MM.1S (cell line): ENCODE data around the gene SPAG16.

Source experiments
- DNase-seq: peaks from one replicate; pipeline ENCODE4 v3.0.0-alpha.2; 2015
- H2AFZ ChIP-seq: fragments of 300-600 bp; sonication (generic); 2 replicates; pipeline ENCODE4 v1.6.0; 2016; ENCODE audit warnings: antibody characterized with exemption, low read length
- H3F3A ChIP-seq: fragments of 300-600 bp; sonication (generic); 2 replicates; pipeline ENCODE4 v1.6.1; 2016; ENCODE audit warnings: mild to moderate bottlenecking, antibody characterized with exemption, low read length, moderate library complexity, mixed read lengths; ENCODE audit not compliant: insufficient read depth
- H3K27ac ChIP-seq: fragments of 300-600 bp; sonication (generic); 2 replicates; pipeline ENCODE4 v1.5.1; 2016; ENCODE audit warnings: mild to moderate bottlenecking, low read length
- H3K27me3 ChIP-seq: fragments of 300-600 bp; sonication (generic); replicated peaks from 2 replicates; pipeline ENCODE4 v1.6.0; 2016; ENCODE audit warnings: low read length; ENCODE audit not compliant: insufficient read depth
- H3K36me3 ChIP-seq: fragments of 300-600 bp; sonication (generic); replicated peaks from 2 replicates; pipeline ENCODE4 v1.6.1; 2016; ENCODE audit warnings: mild to moderate bottlenecking, low read length, mixed read lengths; ENCODE audit not compliant: insufficient read depth
- H3K4me1 ChIP-seq: fragments of 300-600 bp; sonication (generic); 2 replicates; pipeline ENCODE4 v1.6.1; 2016; ENCODE audit warnings: low read length, mixed read lengths
- H3K4me2 ChIP-seq: fragments of 300-600 bp; sonication (generic); 2 replicates; pipeline ENCODE4 v1.6.0; 2016; ENCODE audit warnings: low read depth, low read length
- H3K4me3 ChIP-seq: fragments of 300-600 bp; sonication (generic); 2 replicates; pipeline ENCODE4 v1.5.1; 2016; ENCODE audit warnings: low read length, mixed read lengths
- H3K79me2 ChIP-seq: fragments of 300-600 bp; sonication (generic); 2 replicates; pipeline ENCODE4 v1.6.1; 2016; ENCODE audit warnings: mixed run types, low read length, mixed read lengths
- H3K9ac ChIP-seq: fragments of 300-600 bp; sonication (generic); 2 replicates; pipeline ENCODE4 v1.6.1; 2016; ENCODE audit warnings: low read length, mixed read lengths
- H3K9me2 ChIP-seq: fragments of 300-600 bp; sonication (generic); replicated peaks from 2 replicates; pipeline ENCODE4 v1.6.1; 2016; ENCODE audit warnings: mild to moderate bottlenecking, low read length, mixed read lengths; ENCODE audit not compliant: insufficient read depth
- H3K9me3 ChIP-seq: fragments of 300-600 bp; sonication (generic); replicated peaks from 2 replicates; pipeline ENCODE4 v1.6.1; 2016; ENCODE audit warnings: mild to moderate bottlenecking, low read length, mixed read lengths; ENCODE audit not compliant: insufficient read depth
- H4K20me1 ChIP-seq: fragments of 300-600 bp; sonication (generic); 2 replicates; pipeline ENCODE4 v1.6.1; 2016; ENCODE audit warnings: mild to moderate bottlenecking, low read length, moderate library complexity, mixed read lengths; ENCODE audit not compliant: insufficient read depth
- EZH2 ChIP-seq: fragments of 300-600 bp; sonication (generic); optimal IDR thresholded peaks from 2 replicates; pipeline ENCODE3; 2017; ENCODE audit warnings: low read depth, mild to moderate bottlenecking, antibody characterized with exemption, low read length, mixed read lengths
- EZH2phosphoT487 ChIP-seq: fragments of 300-600 bp; sonication (generic); IDR thresholded peaks from 2 replicates; pipeline ENCODE4 v1.6.1; 2018; ENCODE audit warnings: antibody characterized with exemption, low read length
- TF ChIP-seq, protein P1 (sequence below): fragments of 300-600 bp; sonication (generic); IDR thresholded peaks from 2 replicates; pipeline ENCODE4 v1.5.1; 2016; ENCODE audit warnings: antibody characterized with exemption, low read length, mixed read lengths

Gene SPAG16

DNA sequence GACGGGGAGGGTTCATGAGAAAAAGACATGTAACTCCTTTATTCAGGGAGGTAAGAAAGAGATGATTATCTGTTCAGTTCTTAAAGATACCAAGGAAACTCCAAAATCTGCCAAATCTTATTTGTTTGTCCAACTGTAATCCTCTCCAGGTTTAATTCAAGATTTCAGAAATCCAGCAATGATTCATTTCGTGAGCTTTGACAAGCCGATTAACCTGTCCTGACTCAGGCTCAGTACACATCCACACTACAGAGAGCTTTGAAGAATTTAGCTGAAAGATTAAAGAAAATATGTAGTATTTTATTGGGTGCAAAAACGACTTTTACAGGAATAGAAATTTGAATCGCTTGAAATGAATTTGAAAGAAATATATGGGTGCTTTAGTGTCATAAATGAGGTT lies 1.1 kb downstream of the SPAG16 start:
- TF ChIP-seq EZH2phosphoT487: no peak
- TF ChIP-seq, protein P1, sequence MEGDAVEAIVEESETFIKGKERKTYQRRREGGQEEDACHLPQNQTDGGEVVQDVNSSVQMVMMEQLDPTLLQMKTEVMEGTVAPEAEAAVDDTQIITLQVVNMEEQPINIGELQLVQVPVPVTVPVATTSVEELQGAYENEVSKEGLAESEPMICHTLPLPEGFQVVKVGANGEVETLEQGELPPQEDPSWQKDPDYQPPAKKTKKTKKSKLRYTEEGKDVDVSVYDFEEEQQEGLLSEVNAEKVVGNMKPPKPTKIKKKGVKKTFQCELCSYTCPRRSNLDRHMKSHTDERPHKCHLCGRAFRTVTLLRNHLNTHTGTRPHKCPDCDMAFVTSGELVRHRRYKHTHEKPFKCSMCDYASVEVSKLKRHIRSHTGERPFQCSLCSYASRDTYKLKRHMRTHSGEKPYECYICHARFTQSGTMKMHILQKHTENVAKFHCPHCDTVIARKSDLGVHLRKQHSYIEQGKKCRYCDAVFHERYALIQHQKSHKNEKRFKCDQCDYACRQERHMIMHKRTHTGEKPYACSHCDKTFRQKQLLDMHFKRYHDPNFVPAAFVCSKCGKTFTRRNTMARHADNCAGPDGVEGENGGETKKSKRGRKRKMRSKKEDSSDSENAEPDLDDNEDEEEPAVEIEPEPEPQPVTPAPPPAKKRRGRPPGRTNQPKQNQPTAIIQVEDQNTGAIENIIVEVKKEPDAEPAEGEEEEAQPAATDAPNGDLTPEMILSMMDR: no peak
- no peak for TF ChIP-seq EZH2
- Histone ChIP-seq H3K9me2 (no peaks in the 10 kb centered on the region), H3K9ac (no peak overlapping the region), H3K9me3 (no peaks in the 10 kb centered on the region), H2AFZ (no peak overlapping the region), H4K20me1 (no peaks in the 10 kb centered on the region), H3K27ac (no peak overlapping the region), H3F3A (peaks cover 4% of the 10 kb centered on the region; the same call in 1 of the 2 replicates), H3K79me2 (no peaks in the 10 kb centered on the region), H3K4me1 (no peaks in the 10 kb centered on the region), H3K4me3 (no peak overlapping the region), H3K27me3 (no peaks in the 10 kb centered on the region), H3K36me3 (no peaks in the 10 kb centered on the region), H3K4me2 (no peak overlapping the region)
- no peak for DNase-seq

DNA sequence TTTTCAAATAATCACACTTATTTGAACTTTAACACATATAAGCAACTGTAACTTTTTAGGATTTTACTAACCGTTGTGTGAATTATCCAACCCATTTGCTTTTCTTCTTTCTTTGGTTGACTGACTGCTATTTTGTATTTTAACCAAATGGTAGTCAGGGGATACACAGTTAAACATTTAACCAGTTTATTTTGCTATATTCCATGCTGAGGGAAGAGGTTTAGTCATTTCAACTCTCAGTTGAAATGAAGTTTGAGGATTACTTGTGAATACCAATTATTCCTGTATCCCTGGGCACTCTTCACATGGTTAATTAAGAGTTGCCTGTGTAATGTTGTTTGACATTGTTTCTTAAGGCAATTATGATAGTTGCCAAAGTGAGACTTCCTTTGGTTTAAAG lies 1.9 kb downstream of the SPAG16 start:
- Histone ChIP-seq H3K36me3 (no peaks in the 10 kb centered on the region), H3F3A (peaks cover 4% of the 10 kb centered on the region; the same call in 1 of the 2 replicates), H3K4me2 (no peak overlapping the region), H3K27ac (no peak overlapping the region), H3K4me3 (no peak overlapping the region), H3K27me3 (no peaks in the 10 kb centered on the region), H4K20me1 (no peaks in the 10 kb centered on the region), H3K9me3 (no peaks in the 10 kb centered on the region), H2AFZ (no peak overlapping the region), H3K79me2 (no peaks in the 10 kb centered on the region), H3K9ac (no peak overlapping the region), H3K4me1 (no peaks in the 10 kb centered on the region), H3K9me2 (no peaks in the 10 kb centered on the region)
- TF ChIP-seq, protein P1: no peak
- no peak for TF ChIP-seq EZH2phosphoT487
- no peak for TF ChIP-seq EZH2
- DNase-seq: no peak

DNA sequence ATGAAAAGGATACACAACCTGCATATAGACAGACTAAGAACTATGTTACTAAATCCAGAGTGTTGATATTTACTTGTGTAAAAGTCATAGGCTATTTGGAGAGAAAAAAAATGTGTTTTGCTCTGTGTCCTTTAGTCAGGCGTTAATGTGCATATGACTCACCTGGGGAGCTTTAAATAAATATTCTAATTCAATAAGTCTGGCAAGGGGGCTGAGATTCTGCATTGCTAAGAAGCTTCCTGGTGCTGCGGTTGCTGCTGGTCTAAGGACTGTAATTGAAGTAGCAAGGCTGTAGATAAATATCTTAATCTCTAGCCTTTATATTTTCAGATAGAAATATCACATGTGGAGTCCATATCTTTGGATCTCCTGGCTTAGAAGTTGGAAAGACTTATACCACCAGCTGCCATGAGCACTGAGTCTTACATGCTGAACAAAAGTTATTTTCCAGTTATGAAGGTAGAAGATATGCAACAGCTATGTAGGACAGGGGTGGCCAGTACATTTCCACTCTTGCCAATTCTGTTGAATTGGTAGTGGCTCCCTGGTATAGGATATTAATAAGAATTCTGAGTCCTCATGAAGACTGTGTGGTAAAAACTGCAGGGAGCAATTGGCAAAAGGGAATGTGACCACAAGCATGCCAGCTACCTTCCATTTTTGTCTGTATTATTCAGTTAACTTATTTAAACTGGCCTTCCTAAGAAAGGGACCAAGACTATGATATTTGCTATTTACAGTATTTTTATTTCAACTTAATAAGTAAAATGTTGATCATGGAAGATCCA lies 4.8 kb downstream of the SPAG16 start:
- Histone ChIP-seq H3K79me2 (no peaks in the 10 kb centered on the region), H3K9me3 (no peaks in the 10 kb centered on the region), H3K9me2 (no peaks in the 10 kb centered on the region), H3K4me2 (no peak overlapping the region), H4K20me1 (no peaks in the 10 kb centered on the region), H3K27me3 (no peaks in the 10 kb centered on the region), H2AFZ (no peak overlapping the region), H3K4me3 (no peak overlapping the region), H3K9ac (no peak overlapping the region), H3K4me1 (no peaks in the 10 kb centered on the region), H3K36me3 (no peaks in the 10 kb centered on the region), H3K27ac (no peak overlapping the region), H3F3A (no peaks in the 10 kb centered on the region)
- no peak for DNase-seq
- no peak for TF ChIP-seq EZH2phosphoT487
- TF ChIP-seq EZH2: no peak
- TF ChIP-seq, protein P1: no peak
